A549 treated with AZD9567 at 1 μM for 4 hours (cell line): ENCODE results near the gene SAMD8. TPM values are rescaled to one million over a fixed set of nuclear protein-coding genes. Genes with fewer than 3 reads are reported as not detected.

Experiments used
- total RNA-seq: library from RNA; stranded (reverse); fragments of 200-300 nt; extraction: Qiagen RNA extraction; gene quantifications from 5 replicates; pipeline ENCODE4 v1.2.3, GENCODE V29; 2022; ENCODE audit not compliant: insufficient read depth

Gene SAMD8
- 9.4 to 14.6 TPM (median 12.8 TPM) in 5 replicates for total RNA-seq

DNA sequence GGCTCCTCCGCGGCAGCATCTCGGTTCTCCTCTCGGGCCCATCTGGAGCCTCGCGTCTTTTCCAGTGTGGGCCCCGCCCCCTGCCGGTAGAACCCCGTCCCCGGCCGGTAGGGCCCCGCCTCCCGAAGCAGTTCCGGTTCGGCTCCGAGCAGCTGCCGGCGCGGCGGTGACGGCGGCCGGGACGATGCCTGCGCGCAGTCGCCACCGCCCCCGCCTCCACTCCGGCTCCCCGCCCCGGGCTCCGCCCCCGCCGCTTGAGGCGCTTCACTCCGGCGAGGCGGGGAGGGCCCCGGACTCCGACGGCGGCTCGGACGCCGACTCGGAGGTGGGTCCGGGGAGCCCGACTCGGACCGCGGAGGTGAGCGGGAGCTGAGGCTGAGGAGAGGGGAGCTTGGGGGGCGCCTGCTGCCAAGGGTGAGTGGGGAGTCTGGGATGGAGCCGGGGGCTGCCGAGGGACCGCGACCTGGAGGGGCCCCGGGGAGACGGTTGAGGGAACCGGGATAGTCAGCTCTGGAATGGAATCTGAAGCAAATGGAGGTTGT is at the start of gene SAMD8:
Gene SAMD8, plus strand, starts transcription at position 292 of the 542 bp plus-strand sequence. CDS start 38,873 bp downstream, outside the sequence.

GRCh38 chr10:75210282-75211006 is 99.0 kb downstream of the SAMD8 start, which contains the start of gene VDAC2:
Gene VDAC2, plus strand, starts transcription at chr10:75210796. Its CDS starts 363 bp downstream, at chr10:75211159.

Other genes starting within 250 kb of the SAMD8 start
- 290 to 393 TPM (median 303 TPM) in 5 replicates for gene VDAC2, start 99.1 kb downstream of the SAMD8 start, total RNA-seq
- 20.6 to 58.0 TPM (median 53.9 TPM) in 5 replicates for gene COMTD1, start 124.3 kb downstream of the SAMD8 start, total RNA-seq